NCI-H82 treated with DMSO at 0.1 percent for 48 hours (cell line): ENCODE results near the gene SLC7A7.
"Not testable (repeated sequence)": the region's sequence is repeated elsewhere in the genome, so short reads cannot be mapped to it uniquely, and the experiment has no call there.

ENCODE experiments used
- DNase-seq: peaks from one replicate; lab custom pipeline; 2025; ENCODE audit not compliant: unreplicated experiment; lab: John Stamatoyannopoulos, UW

SLC7A7 gene

GRCh38 chr14:22793976-22794375 is 21.3 kb downstream of the SLC7A7 start:
- DNase-seq, result no peak

GRCh38 chr14:22793550-22793949 is 21.7 kb downstream of the SLC7A7 start:
- DNase-seq, result not testable (repeated sequence)

GRCh38 chr14:22792158-22792557 is 23.1 kb downstream of the SLC7A7 start:
- DNase-seq, result no peak

GRCh38 chr14:22791301-22791700 is 23.9 kb downstream of the SLC7A7 start:
- DNase-seq, result no peak

GRCh38 chr14:22786685-22787084 is 28.6 kb downstream of the SLC7A7 start:
- DNase-seq, result no peak

- DNase-seq, result no peak
Observed at GRCh38 chr14:22781301-22781991, 33.8 kb downstream of the SLC7A7 start.

- DNase-seq, result no peak
Observed at GRCh38 chr14:22780941-22781300, 34.3 kb downstream of the SLC7A7 start.

GRCh38 chr14:22780105-22780679 is 35.0 kb downstream of the SLC7A7 start:
- DNase-seq, result no peak

- no peak for DNase-seq
Observed at GRCh38 chr14:22778084-22778483, 37.2 kb downstream of the SLC7A7 start.

- not testable (repeated sequence) for DNase-seq
Observed at GRCh38 chr14:22776849-22777248, 38.4 kb downstream of the SLC7A7 start.

GRCh38 chr14:22776215-22776614 is 39.0 kb downstream of the SLC7A7 start:
- DNase-seq, result no peak

- DNase-seq, result no peak
Observed at GRCh38 chr14:22774011-22774706, 41.1 kb downstream of the SLC7A7 start.

GRCh38 chr14:22773162-22774010 is 41.8 kb downstream of the SLC7A7 start:
- DNase-seq, result no peak

- no peak for DNase-seq
Observed at GRCh38 chr14:22772725-22773124, 42.5 kb downstream of the SLC7A7 start.

GRCh38 chr14:22770481-22771187 is 44.6 kb downstream of the SLC7A7 start:
- no peak for DNase-seq

GRCh38 chr14:22769369-22769768 is 45.9 kb downstream of the SLC7A7 start:
- DNase-seq, result peak; percentile 20

GRCh38 chr14:22768947-22769346 is 46.3 kb downstream of the SLC7A7 start:
- DNase-seq, result no peak

- no peak for DNase-seq
Observed at GRCh38 chr14:22767323-22767589, 48.0 kb downstream of the SLC7A7 start.

- peak; percentile 86 for DNase-seq
Observed at GRCh38 chr14:22766457-22767322, 48.5 kb downstream of the SLC7A7 start, which contains the start of gene OXA1L. TSS of gene OXA1L (plus strand) at chr14:22766688. CDS start at chr14:22766702, 14 bp downstream.

- no peak for DNase-seq
Observed at GRCh38 chr14:22764382-22764781, 50.9 kb downstream of the SLC7A7 start.
